GM12878 (cell line): ENCODE measurements around the gene PFKFB2. TPM values are rescaled to one million over a fixed set of nuclear protein-coding genes. Genes with fewer than 3 reads are reported as not detected.

ENCODE experiments used
- ATAC-seq: fragments of 200-7000 bp; cut with Tn5 transposase; 3 replicates; pipeline ENCODE4 v1.9.1; 2020; ENCODE audit warnings: mild to moderate bottlenecking, moderate library complexity
- BruUV-seq: library from RNA; stranded (reverse); fragments of 400-500 nt; replicated peaks from 2 replicates; lab custom pipeline; 2021; lab: Mats Ljungman, UMichigan
- CTCF ChIA-PET: fragments of 300-600 bp; sonication (Branson Sonifier 250); formaldehyde crosslinking; extraction: SDS; loops from one replicate; lab custom pipeline; 2021; ENCODE audit warnings: inconsistent platforms; lab: Yijun Ruan, JAX
- POLR2A ChIA-PET: fragments of 350-600 bp; formaldehyde crosslinking; extraction: SDS; loops from one replicate; lab custom pipeline; 2021; ENCODE audit warnings: inconsistent platforms; lab: Charles Lee
- RAD21 ChIA-PET: fragments of 300-600 bp; sonication (Branson Sonifier 250); formaldehyde crosslinking; loops from one replicate; lab custom pipeline; 2023; ENCODE audit warnings: antibody characterized with exemption; ENCODE audit not compliant: unreplicated experiment; lab: Charles Lee
- SMC1A ChIA-PET: fragments of 300-600 bp; sonication (Branson Sonifier 250); formaldehyde crosslinking; loops from one replicate; lab custom pipeline; 2023; ENCODE audit not compliant: unreplicated experiment, uncharacterized antibody; lab: Charles Lee
- DNase-seq: peaks from one replicate; pipeline ENCODE4 v3.0.0-alpha.2; 2011; ENCODE audit warnings: low read depth, low spot score
- FAIRE-seq: peaks from 3 replicates; lab custom pipeline; 2011; peaks lifted over from hg19 to GRCh38; lab: Jason Lieb, UNC
- H2AFZ ChIP-seq: 2 replicates; pipeline ENCODE4 v1.6.0; 2011; ENCODE audit warnings: low read depth, low read length, control low read depth; ENCODE audit not compliant: control insufficient read depth
- H3K27ac ChIP-seq: 2 replicates; pipeline ENCODE4 v1.5.1; 2011; ENCODE audit warnings: control low read depth; ENCODE audit not compliant: control insufficient read depth, insufficient read depth
- H3K27me3 ChIP-seq, 2 experiments: replicated peaks in 1 of 2; 2 replicates each; pipeline versions ENCODE4 v1.6.0 to v1.6.1; 2011; ENCODE audit warnings: low read length in 1 of 2; ENCODE audit not compliant: control insufficient read depth in 2 of 2, insufficient read depth in 2 of 2
- H3K36me3 ChIP-seq, 2 experiments: 2 replicates each; pipeline ENCODE4 v1.5.1; 2011; ENCODE audit warnings: low read length in 1 of 2; ENCODE audit not compliant: control insufficient read depth in 2 of 2, insufficient read depth in 2 of 2
- H3K4me1 ChIP-seq: 2 replicates; pipeline ENCODE4 v1.6.1; 2011; ENCODE audit warnings: mild to moderate bottlenecking, low read length, moderate library complexity, mixed read lengths; ENCODE audit not compliant: control insufficient read depth, insufficient read depth
- H3K4me2 ChIP-seq: 2 replicates; pipeline ENCODE4 v1.6.0; 2011; ENCODE audit warnings: control low read depth; ENCODE audit not compliant: control insufficient read depth, insufficient read depth
- H3K4me3 ChIP-seq: fragments of 200-600 bp; sonication (generic); 2 replicates; pipeline ENCODE4 v1.5.1; 2016
- H3K79me2 ChIP-seq: 2 replicates; pipeline ENCODE4 v1.6.0; 2011; ENCODE audit warnings: low read length; ENCODE audit not compliant: control insufficient read depth, insufficient read depth
- H3K9ac ChIP-seq: 2 replicates; pipeline ENCODE4 v1.8.0; 2011; ENCODE audit warnings: low read length, control low read depth, mixed read lengths; ENCODE audit not compliant: control insufficient read depth, insufficient read depth
- H3K9me3 ChIP-seq: replicated peaks from 3 replicates; pipeline ENCODE4 v1.5.1; 2011; ENCODE audit warnings: mild to moderate bottlenecking, low read length; ENCODE audit not compliant: control insufficient read depth, insufficient read depth
- H4K20me1 ChIP-seq: 2 replicates; pipeline ENCODE4 v1.6.0; 2011; ENCODE audit not compliant: control insufficient read depth, insufficient read depth
- ESRRA ChIP-seq: IDR thresholded peaks from 2 replicates; pipeline ENCODE4 v1.6.1; 2012; ENCODE audit warnings: mild to moderate bottlenecking, low read length, improper control_type of control experiment
- IKZF2 ChIP-seq, 2 experiments: fragments of 450-650 bp; IDR thresholded peaks; 2 replicates each; pipeline ENCODE4 v1.6.1; 2017; ENCODE audit warnings: mild to moderate bottlenecking in 2 of 2, moderate library complexity in 2 of 2
- IRF4 ChIP-seq: IDR thresholded peaks from 2 replicates; pipeline ENCODE4 v1.6.1; 2011; ENCODE audit warnings: low read depth, low read length
- KLF5 ChIP-seq: fragments of 450-650 bp; IDR thresholded peaks from 2 replicates; pipeline ENCODE4 v1.6.1; 2014; ENCODE audit warnings: mild to moderate bottlenecking; ENCODE audit not compliant: partially characterized antibody
- SMC3 ChIP-seq: IDR thresholded peaks from 2 replicates; pipeline ENCODE4 v1.6.1; 2011; ENCODE audit warnings: low read length, improper control_type of control experiment, borderline replicate concordance
- TAF1 ChIP-seq: IDR thresholded peaks from 2 replicates; pipeline ENCODE4 v1.6.1; 2011; ENCODE audit warnings: mild to moderate bottlenecking, low read depth, low read length, borderline replicate concordance
- in situ Hi-C: fragments of 300-500 bp; cut with MboI; formaldehyde crosslinking; loops from 9 replicates; pipeline ENCODE4 v1.14.3; 2018; ENCODE audit warnings: mixed read lengths
- intact Hi-C: fragments of 100-400 bp; cut with micrococcal nuclease; formaldehyde crosslinking; loops from one replicate; pipeline ENCODE4 v1.14.2; 2022; ENCODE audit not compliant: unreplicated experiment
- polyA plus RNA-seq, 11 experiments: library from polyadenylated mRNA; depleted of rRNA in 4 of 11; unstranded in 6 of 11; stranded (reverse) in 5 of 11; fragments of >200 nt; fragmentation: Nextera tagmentation in 4 of 11; fragmentation: Illumina TruSeq in 1 of 11; extraction: Ambion mirVana in 4 of 11; extraction: Trizol in 1 of 11; gene quantifications; 1 replicate in 1 of 11; 2 replicates in 10 of 11; pipeline versions ENCODE4 v1.2.1 to v1.2.3, GENCODE V29; 2011 to 2016; ENCODE audit warnings: inconsistent platforms in 2 of 11, missing spikeins in 2 of 11, low read depth in 1 of 11
- total RNA-seq, 4 experiments: library from RNA; depleted of rRNA in 3 of 4; stranded (reverse); fragments of >200 nt in 3 of 4; fragmentation: Illumina TruSeq in 1 of 4; extraction: Trizol in 1 of 4; gene quantifications; 2 replicates each; pipeline versions ENCODE4 v1.2.1 to v1.2.3, GENCODE V29; 2013 to 2021
- TF ChIP-seq, protein P1 (sequence below): fragments of 450-650 bp; IDR thresholded peaks from 2 replicates; pipeline ENCODE4 v1.6.1; 2017; ENCODE audit warnings: low read depth, mild to moderate bottlenecking, moderate library complexity

The PFKFB2 gene
- total and polyA plus RNA-seq, 10 of the 15 experiments (the other 5 are each of a cell fraction or from before 2014, with no cell fraction given) = 0.40 to 1.3 (median 1.0) TPM

GRCh38 chr1:207034208-207034607 lies 18.9 kb upstream of the PFKFB2 start (continued):
- no peak for TF ChIP-seq IKZF2 (IDR thresholded peaks at IDR 0.05)
- TF ChIP-seq TAF1 = no peak
- TF ChIP-seq, all 136 proteins: peak for 0

GRCh38 chr1:207034998-207035397 lies 18.1 kb upstream of the PFKFB2 start:
- no peak overlapping the region for H2AFZ ChIP-seq
- no peak for FAIRE-seq

More at GRCh38 chr1:207034998-207035397, 18.1 kb upstream of the PFKFB2 start:
- Histone ChIP-seq H3K4me2 (no peak overlapping the region), H3K36me3 (no peaks in the 10 kb centered on the region)
- POLR2A ChIA-PET = no interaction called here
- TF ChIP-seq, protein P1, sequence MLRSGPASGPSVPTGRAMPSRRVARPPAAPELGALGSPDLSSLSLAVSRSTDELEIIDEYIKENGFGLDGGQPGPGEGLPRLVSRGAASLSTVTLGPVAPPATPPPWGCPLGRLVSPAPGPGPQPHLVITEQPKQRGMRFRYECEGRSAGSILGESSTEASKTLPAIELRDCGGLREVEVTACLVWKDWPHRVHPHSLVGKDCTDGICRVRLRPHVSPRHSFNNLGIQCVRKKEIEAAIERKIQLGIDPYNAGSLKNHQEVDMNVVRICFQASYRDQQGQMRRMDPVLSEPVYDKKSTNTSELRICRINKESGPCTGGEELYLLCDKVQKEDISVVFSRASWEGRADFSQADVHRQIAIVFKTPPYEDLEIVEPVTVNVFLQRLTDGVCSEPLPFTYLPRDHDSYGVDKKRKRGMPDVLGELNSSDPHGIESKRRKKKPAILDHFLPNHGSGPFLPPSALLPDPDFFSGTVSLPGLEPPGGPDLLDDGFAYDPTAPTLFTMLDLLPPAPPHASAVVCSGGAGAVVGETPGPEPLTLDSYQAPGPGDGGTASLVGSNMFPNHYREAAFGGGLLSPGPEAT = no peak
- TF ChIP-seq KLF5 = no peak
- TF ChIP-seq IRF4 = no peak
- no peak for TF ChIP-seq SMC3
- TF ChIP-seq ESRRA = no peak
- TF ChIP-seq, all 136 proteins: peak for 0
- ChIA-PET CTCF (interaction anchor here (0.7 to 1.6 kb wide), 2 partner anchors 61 to 185 kb away, joined by 3 to 4 read pairs; no protein-coding TSS in a partner anchor), SMC1A (interaction anchor here (1.2 kb wide), 1 partner anchor 10 kb away, joined by 3 read pairs; no protein-coding TSS in a partner anchor), RAD21 (no interaction called here)
- intact Hi-C loops (no loop called here), in situ Hi-C loops (no loop called here)
- Histone ChIP-seq H3K4me1 (no peaks in the 10 kb centered on the region), H3K9ac (no peak overlapping the region), H3K27ac (no peak overlapping the region), H3K27me3 (peaks cover 3 to 4% of the 10 kb centered on the region in 2 experiments; a peak in 3 of 4 replicates), H4K20me1 (no peaks in the 10 kb centered on the region), H3K4me3 (no peak overlapping the region), H3K79me2 (no peaks in the 10 kb centered on the region), H3K9me3 (no peaks in the 10 kb centered on the region)
- ATAC-seq (peak; percentile 69), DNase-seq (no peak)
- no TSS peak for BruUV-seq
